IMR-90 (cell line): ENCODE measurements around the gene IFI27L1. TPM values are rescaled to one million over a fixed set of nuclear protein-coding genes. Genes with fewer than 3 reads are reported as not detected.

Experiments
- CEBPB ChIP-seq: IDR thresholded peaks from 2 replicates; pipeline ENCODE4 v1.6.1; 2012; ENCODE audit warnings: low read depth, low read length, improper control_type of control experiment
- CHD1 ChIP-seq: IDR thresholded peaks from 2 replicates; pipeline ENCODE4 v1.6.1; 2012; ENCODE audit warnings: low read depth, low read length, improper control_type of control experiment
- ELK1 ChIP-seq: fragments of 150-350 bp; IDR thresholded peaks from 2 replicates; pipeline ENCODE4 v1.6.1; 2016; ENCODE audit warnings: low read depth, mild to moderate bottlenecking, low read length, moderate library complexity, borderline replicate concordance
- FOS ChIP-seq: fragments of 150-350 bp; IDR thresholded peaks from 2 replicates; pipeline ENCODE4 v1.6.1; 2016; ENCODE audit warnings: low read depth, low read length
- MXI1 ChIP-seq: IDR thresholded peaks from 2 replicates; pipeline ENCODE4 v1.6.1; 2012; ENCODE audit warnings: low read depth, mild to moderate bottlenecking, low read length, moderate library complexity, borderline replicate concordance
- RFX5 ChIP-seq: IDR thresholded peaks from 2 replicates; pipeline ENCODE4 v1.8.0; 2012; ENCODE audit warnings: low read depth, mild to moderate bottlenecking, low read length, moderate library complexity
- SMC3 ChIP-seq: fragments of 150-350 bp; IDR thresholded peaks from 2 replicates; pipeline ENCODE4 v1.6.1; 2016; ENCODE audit warnings: low read depth, mild to moderate bottlenecking, antibody characterized with exemption, low read length, moderate library complexity
- polyA plus RNA-seq, 3 experiments: library from polyadenylated mRNA; depleted of rRNA; stranded (reverse); fragments of >200 nt; gene quantifications; 2 replicates each; pipeline ENCODE4 v1.2.3, GENCODE V29; 2012; ENCODE audit warnings: low replicate concordance in 1 of 3
- total RNA-seq: library from RNA; depleted of rRNA; stranded (reverse); fragments of >200 nt; gene quantifications from 2 replicates; pipeline ENCODE4 v1.2.3, GENCODE V29; 2012

IFI27L1 gene
- total and polyA plus RNA-seq, 2 of the 4 experiments (the other 2 are of a cell fraction), result 13.3 to 24.3 TPM

- TF ChIP-seq ELK1 (no peak), RFX5 (no peak), FOS (no peak), CEBPB (no peak), MXI1 (no peak), CHD1 (no peak), SMC3 (no peak)
Observed at GRCh38 chr14:94047581-94047980, 33.5 kb upstream of the IFI27L1 start (continued).
